H9 (cell line): Measurements from ENCODE around the gene MACROH2A1. TPM values are rescaled to one million over a fixed set of nuclear protein-coding genes. Genes with fewer than 3 reads are reported as not detected.

Source experiments
- DNase-seq: peaks from one replicate; pipeline ENCODE4 v3.0.0-alpha.2; 2017
- H2AFZ ChIP-seq: one replicate; pipeline ENCODE4 v1.6.1; 2013; ENCODE audit warnings: mild to moderate bottlenecking, low read length, control low read depth, moderate library complexity
- H2AK5ac ChIP-seq: 2 replicates; pipeline ENCODE4 v1.6.1; 2013; ENCODE audit warnings: low read length, control low read depth, mixed read lengths; ENCODE audit not compliant: insufficient read length
- H2BK120ac ChIP-seq: one replicate; pipeline ENCODE4 v1.6.1; 2013; ENCODE audit warnings: low read depth, mild to moderate bottlenecking, low read length, control low read depth, inconsistent platforms; ENCODE audit not compliant: poor library complexity, severe bottlenecking
- H2BK12ac ChIP-seq: 2 replicates; pipeline ENCODE4 v1.6.1; 2013; ENCODE audit warnings: low read length, control low read depth, mixed read lengths, low read depth; ENCODE audit not compliant: insufficient read length
- H2BK15ac ChIP-seq: 2 replicates; pipeline ENCODE4 v1.6.1; 2013; ENCODE audit warnings: low read depth, low read length, control low read depth
- H2BK20ac ChIP-seq: one replicate; pipeline ENCODE4 v1.6.1; 2013; ENCODE audit warnings: low read depth, mild to moderate bottlenecking, low read length, control low read depth, inconsistent platforms; ENCODE audit not compliant: poor library complexity, severe bottlenecking
- H2BK5ac ChIP-seq: 2 replicates; pipeline ENCODE4 v1.6.1; 2013; ENCODE audit warnings: low read length, control low read depth, mixed read lengths; ENCODE audit not compliant: insufficient read length
- H3K14ac ChIP-seq: 2 replicates; pipeline ENCODE4 v1.6.1; 2013; ENCODE audit warnings: low read length, control low read depth; ENCODE audit not compliant: insufficient read depth
- H3K18ac ChIP-seq: 2 replicates; pipeline ENCODE4 v1.6.1; 2013; ENCODE audit warnings: low read depth, mild to moderate bottlenecking, mixed read lengths, low read length, control low read depth; ENCODE audit not compliant: insufficient read length
- H3K23ac ChIP-seq: 2 replicates; pipeline ENCODE4 v1.6.1; 2013; ENCODE audit warnings: low read length, control low read depth, mixed read lengths, low read depth; ENCODE audit not compliant: insufficient read length
- H3K23me2 ChIP-seq: 2 replicates; pipeline ENCODE4 v1.6.1; 2013; ENCODE audit warnings: low read depth, mild to moderate bottlenecking, mixed read lengths, low read length, control low read depth; ENCODE audit not compliant: insufficient read length, poor library complexity, severe bottlenecking
- H3K27ac ChIP-seq: 2 replicates; pipeline ENCODE4 v1.5.1; 2013; ENCODE audit warnings: low read length, control low read depth, mixed read lengths, low read depth; ENCODE audit not compliant: insufficient read length
- H3K27me3 ChIP-seq: 2 replicates; pipeline ENCODE4 v1.6.1; 2013; ENCODE audit warnings: low read length, control low read depth, inconsistent platforms; ENCODE audit not compliant: insufficient read depth
- H3K4ac ChIP-seq: 2 replicates; pipeline ENCODE4 v1.6.1; 2013; ENCODE audit warnings: low read depth, mild to moderate bottlenecking, control low read depth, inconsistent platforms, low read length, moderate library complexity
- H3K4me1 ChIP-seq: 2 replicates; pipeline ENCODE4 v1.6.1; 2013; ENCODE audit warnings: low read length, control low read depth, inconsistent platforms; ENCODE audit not compliant: insufficient read depth
- H3K4me2 ChIP-seq: 2 replicates; pipeline ENCODE4 v1.6.1; 2013; ENCODE audit warnings: low read length, control low read depth, mixed read lengths; ENCODE audit not compliant: insufficient read length, insufficient read depth
- H3K56ac ChIP-seq: 2 replicates; pipeline ENCODE4 v1.6.1; 2013; ENCODE audit warnings: low read depth, mild to moderate bottlenecking, mixed read lengths, low read length, control low read depth; ENCODE audit not compliant: insufficient read length
- H3K79me1 ChIP-seq: 2 replicates; pipeline ENCODE4 v1.6.1; 2013; ENCODE audit warnings: low read depth, mild to moderate bottlenecking, moderate library complexity, low read length, control low read depth, inconsistent platforms; ENCODE audit not compliant: insufficient read depth, poor library complexity, severe bottlenecking
- H3K79me2 ChIP-seq: 2 replicates; pipeline ENCODE4 v1.6.1; 2013; ENCODE audit warnings: low read length, control low read depth, inconsistent platforms; ENCODE audit not compliant: insufficient read depth
- H3K9ac ChIP-seq: 2 replicates; pipeline ENCODE4 v1.6.1; 2013; ENCODE audit warnings: low read length, control low read depth, mixed read lengths; ENCODE audit not compliant: insufficient read length; ENCODE audit errors: extremely low read depth
- H3K9me3 ChIP-seq: one replicate; pipeline ENCODE4 v1.6.1; 2013; ENCODE audit warnings: low read depth, low read length, inconsistent platforms; ENCODE audit not compliant: control insufficient read depth
- H3T11ph ChIP-seq: one replicate; pipeline ENCODE4 v1.6.1; 2013; ENCODE audit warnings: mild to moderate bottlenecking, low read length, control low read depth, inconsistent platforms
- H4K20me1 ChIP-seq: one replicate; pipeline ENCODE4 v1.6.1; 2013; ENCODE audit not compliant: control insufficient read depth, insufficient read length, insufficient read depth
- H4K5ac ChIP-seq: 2 replicates; pipeline ENCODE4 v1.6.1; 2013; ENCODE audit warnings: low read depth, mild to moderate bottlenecking, mixed read lengths, low read length, control low read depth; ENCODE audit not compliant: insufficient read length
- H4K8ac ChIP-seq: replicated peaks from 2 replicates; pipeline ENCODE4 v1.6.1; 2013; ENCODE audit warnings: low read length, control low read depth, mixed read lengths, low read depth; ENCODE audit not compliant: insufficient read length
- H4K91ac ChIP-seq: 2 replicates; pipeline ENCODE4 v1.6.1; 2013; ENCODE audit warnings: low read depth, mild to moderate bottlenecking, moderate library complexity, mixed read lengths, low read length, control low read depth; ENCODE audit not compliant: insufficient read length
- H3K27ac Mint-ChIP-seq, 3 experiments: 2 replicates in 2 of 3; 3 replicates in 1 of 3; pipeline ENCODE4 v1.8.0; 2020 to 2021; ENCODE audit warnings: mixed read lengths in 3 of 3, mild to moderate bottlenecking in 1 of 3, moderate library complexity in 1 of 3
- H3K27me3 Mint-ChIP-seq: 2 replicates; pipeline ENCODE4 v1.8.0; 2021; ENCODE audit warnings: low read depth, mild to moderate bottlenecking, moderate library complexity, mixed read lengths
- H3K36me3 Mint-ChIP-seq, 3 experiments: 2 replicates in 2 of 3; 3 replicates in 1 of 3; pipeline ENCODE4 v1.8.0; 2020 to 2021; ENCODE audit warnings: low read depth in 3 of 3, mixed read lengths in 3 of 3; ENCODE audit not compliant: insufficient read depth in 1 of 3
- H3K4me1 Mint-ChIP-seq, 2 experiments: 2 replicates each; pipeline ENCODE4 v1.8.0; 2020; ENCODE audit warnings: mixed read lengths in 2 of 2
- H3K4me3 Mint-ChIP-seq, 2 experiments: 2 replicates in 1 of 2; 3 replicates in 1 of 2; pipeline ENCODE4 v1.8.0; 2020 to 2021; ENCODE audit warnings: mild to moderate bottlenecking in 2 of 2, mixed read lengths in 2 of 2, moderate library complexity in 1 of 2
- H3K9me3 Mint-ChIP-seq, 2 experiments: 2 replicates in 1 of 2; 3 replicates in 1 of 2; pipeline ENCODE4 v1.8.0; 2020; ENCODE audit warnings: mild to moderate bottlenecking in 2 of 2, mixed read lengths in 2 of 2, moderate library complexity in 1 of 2
- CTCF ChIP-seq: fragments of 200-600 bp; sonication (generic); conservative IDR thresholded peaks from 3 replicates; pipeline ENCODE4 v1.8.0; 2021; ENCODE audit warnings: antibody characterized with exemption, mild to moderate bottlenecking
- WGBS: extraction: QIAGEN DNeasy Blood & Tissue Kit; methylation state at CpG from one replicate; pipeline ENCODE4 v1.1.7; 2013; ENCODE audit warnings: missing lambda C conversion rate, low lambda C conversion rate, mixed read lengths; ENCODE audit not compliant: insufficient read length; ENCODE audit errors: extremely low coverage; 5-methylcytosine and 5-hydroxymethylcytosine counted together
- total RNA-seq: library from RNA; stranded (reverse); gene quantifications from 2 replicates; pipeline ENCODE4 v1.2.1, GENCODE V29; 2021

MACROH2A1 gene
- total RNA-seq, 1 experiment from 2014 or later: 111 TPM

GRCh38 chr5:135344349-135344748, 54.7 kb downstream of the MACROH2A1 start:
- Histone ChIP-seq H4K5ac (no peak overlapping the region), H3K27ac (no peak overlapping the region), H2BK15ac (no peak overlapping the region), H4K91ac (no peak overlapping the region), H3K18ac (no peak overlapping the region), H3K9me3 (no peaks in the 10 kb centered on the region), H4K20me1 (no peaks in the 10 kb centered on the region), H2BK20ac (no peak overlapping the region), H3K23ac (no peak overlapping the region), H2BK5ac (no peak overlapping the region), H3K56ac (no peak overlapping the region), H3K79me1 (no peaks in the 10 kb centered on the region), H4K8ac (no peak overlapping the region), H3K9ac (no peak overlapping the region), H2BK12ac (no peak overlapping the region), H3T11ph (no peak overlapping the region), H2AFZ (no peak overlapping the region), H3K79me2 (no peaks in the 10 kb centered on the region), H3K4me2 (no peak overlapping the region), H3K27me3 (no peaks in the 10 kb centered on the region), H3K14ac (no peak overlapping the region), H3K4ac (no peak overlapping the region), H2BK120ac (no peak overlapping the region), H2AK5ac (no peak overlapping the region), H3K23me2 (no peaks in the 10 kb centered on the region), H3K4me1 (no peaks in the 10 kb centered on the region)
- Mint-ChIP-seq H3K4me3 (no peak overlapping the region), H3K27me3 (no peaks in the 10 kb centered on the region), H3K9me3 (no peaks in the 10 kb centered on the region), H3K36me3 (peaks cover 15 to 55% (median 22%) of the 10 kb centered on the region in 3 experiments; a peak in 6 of 7 replicates), H3K27ac (no peak overlapping the region), H3K4me1 (no peaks in the 10 kb centered on the region)
- TF ChIP-seq CTCF: no peak
- WGBS: no CpG with 5 or more reads among the region's 3 CpGs
- DNase-seq: no peak
